IMR-90 (cell line): ENCODE data around the gene ABHD16B.

Source experiments
- BHLHE40 ChIP-seq: fragments of 150-350 bp; IDR thresholded peaks from 2 replicates; pipeline ENCODE4 v1.6.1; 2016; ENCODE audit warnings: mild to moderate bottlenecking, low read depth, low read length
- CEBPB ChIP-seq: IDR thresholded peaks from 2 replicates; pipeline ENCODE4 v1.6.1; 2012; ENCODE audit warnings: low read depth, low read length, improper control_type of control experiment
- CTCF ChIP-seq: conservative IDR thresholded peaks from 2 replicates; pipeline ENCODE4 v1.5.1; 2012; ENCODE audit warnings: mild to moderate bottlenecking, low read depth, low read length, improper control_type of control experiment
- ELK1 ChIP-seq: fragments of 150-350 bp; IDR thresholded peaks from 2 replicates; pipeline ENCODE4 v1.6.1; 2016; ENCODE audit warnings: low read depth, mild to moderate bottlenecking, low read length, moderate library complexity, borderline replicate concordance
- MAFK ChIP-seq: IDR thresholded peaks from 2 replicates; pipeline ENCODE4 v1.6.1; 2012; ENCODE audit warnings: low read depth, low read length, improper control_type of control experiment
- MAZ ChIP-seq: IDR thresholded peaks from 2 replicates; pipeline ENCODE4 v1.6.1; 2012; ENCODE audit warnings: low read depth, mild to moderate bottlenecking, low read length, improper control_type of control experiment, moderate library complexity, borderline replicate concordance
- POLR2A ChIP-seq: IDR thresholded peaks from 2 replicates; pipeline ENCODE4 v1.6.1; 2012; ENCODE audit warnings: mild to moderate bottlenecking, low read depth, low read length
- RCOR1 ChIP-seq: IDR thresholded peaks from 2 replicates; pipeline ENCODE4 v1.6.1; 2012; ENCODE audit warnings: mild to moderate bottlenecking, low read length, improper control_type of control experiment; ENCODE audit not compliant: insufficient replicate concordance
- RFX5 ChIP-seq: IDR thresholded peaks from 2 replicates; pipeline ENCODE4 v1.8.0; 2012; ENCODE audit warnings: low read depth, mild to moderate bottlenecking, low read length, moderate library complexity
- SMC3 ChIP-seq: fragments of 150-350 bp; IDR thresholded peaks from 2 replicates; pipeline ENCODE4 v1.6.1; 2016; ENCODE audit warnings: low read depth, mild to moderate bottlenecking, antibody characterized with exemption, low read length, moderate library complexity
- USF2 ChIP-seq: fragments of 150-350 bp; IDR thresholded peaks from 2 replicates; pipeline ENCODE4 v1.6.1; 2017; ENCODE audit warnings: mild to moderate bottlenecking, antibody characterized with exemption, low read length, low read depth

- no peak for TF ChIP-seq POLR2A
- TF ChIP-seq CTCF, result no peak
- TF ChIP-seq BHLHE40, result no peak
- TF ChIP-seq RFX5, result no peak
- TF ChIP-seq MAZ, result no peak
- no peak for TF ChIP-seq ELK1
- TF ChIP-seq USF2, result no peak
- no peak for TF ChIP-seq RCOR1
- TF ChIP-seq CEBPB, result no peak
- no peak for TF ChIP-seq SMC3
- no peak for TF ChIP-seq MAFK
Measured at GRCh38 chr20:63877755-63878470, 16.6 kb downstream of the ABHD16B start.
